ENCODE measurements around the gene FAM117A.
A peak's percentile ranks its signal among the peaks of the same experiment; 100 is the strongest.

FAM117A gene

DNA sequence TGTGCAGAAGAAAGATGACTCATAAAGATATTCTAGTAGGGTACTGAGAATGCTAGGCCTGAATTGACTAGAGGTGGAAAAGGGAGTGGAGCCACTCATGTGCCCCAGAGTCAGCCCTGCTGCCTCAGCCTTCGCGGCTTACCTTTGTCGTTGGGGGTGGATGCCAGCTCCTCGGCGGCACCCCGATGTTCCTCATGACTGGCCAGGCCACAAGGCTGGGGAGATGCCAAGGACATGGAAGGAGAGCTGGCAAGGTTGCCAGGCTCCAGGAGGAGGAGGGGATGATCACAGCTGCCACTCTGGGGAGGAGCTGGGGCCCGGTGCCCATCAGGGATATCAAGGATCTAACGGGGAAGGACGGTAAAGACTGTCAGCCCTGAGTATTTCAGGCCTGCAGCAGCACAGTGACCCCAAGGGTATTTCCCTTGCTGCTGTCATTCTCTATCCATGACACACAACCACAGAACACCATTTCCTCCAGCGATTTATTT lies 46.5 kb downstream of the FAM117A start:
- FAIRE-seq, result no peak
- TF ChIP-seq POLR2A (IDR thresholded peaks at IDR 0.05; ENCODE audit: low read depth, low read length), result no peak

DNA sequence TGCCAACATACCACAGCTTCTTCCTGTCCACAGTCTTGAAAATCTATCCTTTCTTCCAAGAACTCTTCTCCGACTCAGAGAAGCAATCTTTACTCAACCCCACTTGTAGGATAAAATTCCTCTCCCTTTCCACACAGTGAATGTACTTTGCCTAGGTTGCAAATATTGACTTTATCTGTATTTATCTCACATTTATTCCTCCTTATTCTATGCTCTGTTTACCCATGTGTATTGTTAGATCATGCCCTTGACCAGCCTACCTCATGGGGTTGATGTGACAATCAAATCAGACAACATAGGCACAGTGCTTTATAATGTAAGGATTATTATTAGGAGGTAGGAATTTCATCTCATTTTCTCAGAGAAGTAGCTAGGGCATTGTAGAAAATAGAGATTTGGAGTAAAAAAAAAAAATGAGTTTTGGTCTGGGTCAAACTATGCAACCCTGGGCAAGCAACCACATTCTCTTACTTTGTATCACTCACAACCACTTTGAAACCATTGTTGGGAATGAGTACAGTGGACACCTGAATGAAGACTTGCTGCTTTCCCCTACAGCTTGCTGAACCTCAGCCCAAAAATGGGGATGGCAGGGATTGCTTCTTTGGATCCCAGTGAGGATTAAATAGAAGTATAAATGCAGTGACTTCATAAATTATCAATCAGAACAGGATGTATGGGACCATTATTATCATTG lies 47.1 kb downstream of the FAM117A start:
- TF ChIP-seq POLR2A (IDR thresholded peaks at IDR 0.05; ENCODE audit: low read depth, low read length), result no peak
- DNase-seq (ENCODE audit: insufficient read length, low spot score), result no peak
- FAIRE-seq, result no peak

More for the DNA sequence above, 46.5 kb downstream of the FAM117A start:
- DNase-seq (ENCODE audit: insufficient read length, low spot score), result no peak

DNA sequence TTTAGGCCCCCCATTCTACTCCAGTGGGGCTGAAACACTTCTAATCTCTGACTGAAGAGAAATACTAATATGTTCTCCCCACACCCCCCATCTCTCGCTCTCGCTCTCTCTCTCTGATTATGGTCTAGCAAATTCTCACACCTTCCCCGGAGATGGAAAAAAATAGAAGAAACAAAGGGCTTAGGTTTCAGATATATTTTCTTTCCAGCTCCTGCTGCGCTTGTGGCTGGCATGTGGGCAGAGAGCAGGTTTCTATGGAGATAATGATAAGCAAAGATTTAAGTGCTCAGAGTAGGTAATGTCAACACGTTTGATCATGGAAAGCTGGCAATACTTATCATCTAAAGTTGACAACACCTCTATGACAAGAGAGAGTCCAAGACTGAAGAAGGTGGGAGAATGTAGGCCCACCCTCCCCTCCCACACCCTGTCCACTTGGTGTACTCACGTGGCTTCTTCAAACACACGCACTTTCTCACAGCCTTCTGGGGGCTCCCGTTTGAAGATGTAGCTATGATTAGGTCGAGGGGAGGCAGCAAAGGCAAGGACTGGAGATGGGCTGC lies 48.1 kb downstream of the FAM117A start:
- DNase-seq (ENCODE audit: insufficient read length, low spot score) (no peak), FAIRE-seq (no peak)
- TF ChIP-seq POLR2A (IDR thresholded peaks at IDR 0.05; ENCODE audit: low read depth, low read length), result no peak

DNA sequence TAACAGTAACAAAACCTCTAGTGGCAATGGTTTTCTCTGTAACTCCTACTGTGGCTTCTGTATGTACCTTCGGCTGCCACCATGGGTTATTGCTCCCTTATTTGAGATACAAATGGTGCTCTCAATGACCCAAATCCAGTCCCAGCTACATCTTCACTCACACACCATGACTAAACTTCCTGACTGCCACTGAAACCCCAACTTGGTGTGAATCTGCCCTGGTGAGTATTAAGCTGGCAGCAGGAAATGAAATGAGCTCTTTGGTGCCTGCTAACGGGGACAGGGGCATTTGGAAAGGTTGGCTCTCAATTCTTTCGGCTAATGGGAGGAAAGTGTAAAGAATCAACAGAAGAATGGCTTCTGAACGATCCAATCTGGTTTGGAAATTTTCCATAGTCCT lies 48.7 kb downstream of the FAM117A start:
- no peak for DNase-seq (ENCODE audit: insufficient read length, low spot score)
- TF ChIP-seq POLR2A (IDR thresholded peaks at IDR 0.05; ENCODE audit: low read depth, low read length), result no peak
- no peak for FAIRE-seq

DNA sequence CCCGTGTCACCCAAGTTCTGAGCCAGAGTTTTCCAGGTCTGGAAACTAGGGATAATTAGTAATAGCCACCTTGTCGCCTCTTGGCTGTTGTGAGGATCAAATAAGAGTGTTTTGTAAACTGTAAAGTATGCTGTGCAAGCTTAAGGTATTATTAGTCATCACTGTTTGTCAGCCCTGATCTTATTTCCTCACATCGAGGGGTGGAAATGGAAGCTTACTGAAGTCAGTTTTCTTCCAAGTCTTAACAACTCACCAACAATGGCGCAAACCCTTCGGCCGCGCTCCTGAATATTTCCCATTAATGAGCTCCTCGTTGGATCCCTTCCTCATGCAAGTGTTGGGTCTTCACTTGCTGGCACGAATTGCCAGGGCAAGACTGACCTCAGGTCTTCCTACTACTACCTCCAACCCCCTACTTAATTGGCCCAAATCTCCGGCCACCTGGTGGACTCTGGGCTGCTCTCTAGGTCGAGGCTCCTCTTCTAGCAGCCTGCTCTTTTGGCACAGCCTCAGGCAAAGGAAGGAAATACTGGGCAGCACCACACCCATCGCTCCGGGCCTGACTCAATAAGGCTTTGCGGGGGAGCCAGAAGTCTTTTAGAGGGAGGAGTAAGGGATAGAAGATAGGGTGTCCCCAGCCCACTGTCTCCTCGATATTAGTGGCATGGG lies 55.3 kb downstream of the FAM117A start:
- DNase-seq (ENCODE audit: insufficient read length, low spot score) (no peak), FAIRE-seq (no peak)
- no peak for TF ChIP-seq POLR2A (IDR thresholded peaks at IDR 0.05; ENCODE audit: low read depth, low read length)

DNA sequence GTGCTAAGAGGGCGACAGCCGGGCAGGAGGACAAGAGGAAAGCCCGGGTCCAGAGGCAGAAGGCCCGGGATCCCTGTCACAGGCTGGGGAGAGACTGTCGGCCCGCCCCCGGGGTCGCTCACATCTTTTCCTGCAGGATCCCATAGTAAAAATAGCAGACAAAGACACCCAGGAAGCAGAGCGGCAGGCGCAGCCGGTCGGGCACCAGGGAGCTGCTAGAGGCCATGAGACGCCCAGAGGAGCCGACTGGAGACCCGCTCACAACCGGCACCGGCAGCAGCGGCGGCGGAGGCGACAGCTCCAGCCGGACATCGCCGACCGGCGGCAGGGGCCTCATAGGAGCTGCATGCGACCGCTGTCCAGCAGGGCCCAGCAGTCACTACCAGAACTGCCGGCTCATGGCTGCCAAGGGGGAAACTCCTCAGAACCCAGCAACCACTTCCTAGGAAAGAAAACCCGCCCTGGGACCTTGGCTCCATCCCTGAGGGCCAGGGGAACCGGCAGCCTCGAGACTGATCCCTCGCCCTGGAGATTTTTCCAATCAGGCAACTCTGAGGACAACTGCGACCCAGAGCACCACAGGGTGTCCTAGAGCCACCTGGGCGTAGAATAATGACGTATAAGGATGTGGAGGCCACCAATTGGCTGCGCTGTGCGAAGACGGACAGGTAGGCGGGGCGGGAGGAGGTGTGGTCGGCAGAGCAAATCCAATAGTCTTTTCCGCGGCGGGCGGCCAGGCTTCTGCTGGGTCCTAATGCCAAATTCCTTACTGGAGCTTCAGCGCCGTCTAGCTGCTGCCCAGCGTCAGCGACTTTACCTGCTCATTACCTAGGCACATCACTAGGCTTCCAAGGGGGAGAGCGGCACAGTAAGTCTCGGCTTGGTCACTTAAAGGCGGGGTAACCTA lies 56.1 kb downstream of the FAM117A start, which contains the start of gene SLC35B1:
TSS of gene SLC35B1 (minus strand) at position 357 of the 907 bp plus-strand sequence. CDS start at position 226, 131 bp downstream.
- FAIRE-seq, result peak; percentile 89
- DNase-seq (ENCODE audit: insufficient read length, low spot score), result peak; percentile 100
- TF ChIP-seq POLR2A (IDR thresholded peaks at IDR 0.05; ENCODE audit: low read depth, low read length), result peak; percentile 71

DNA sequence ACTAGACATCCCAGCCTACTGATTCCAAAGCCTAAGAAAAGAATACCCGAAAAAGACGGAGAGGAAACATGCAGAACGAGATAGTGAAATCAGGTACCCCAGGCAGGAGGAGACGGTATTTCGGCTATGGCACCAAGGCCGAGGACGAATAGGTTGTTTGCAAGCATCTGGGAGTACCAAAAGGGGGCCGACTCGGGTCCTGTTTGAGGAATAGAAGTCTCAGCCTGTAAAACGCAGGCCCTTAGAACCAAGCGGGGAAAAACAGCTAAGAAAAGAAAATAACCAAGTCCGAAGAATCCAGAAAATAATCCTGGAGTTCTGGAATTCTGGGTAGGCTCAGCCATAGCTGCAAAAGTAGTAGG lies 56.7 kb downstream of the FAM117A start:
- no peak for TF ChIP-seq POLR2A (IDR thresholded peaks at IDR 0.05; ENCODE audit: low read depth, low read length)
- no peak for DNase-seq (ENCODE audit: insufficient read length, low spot score)
- FAIRE-seq, result no peak

DNA sequence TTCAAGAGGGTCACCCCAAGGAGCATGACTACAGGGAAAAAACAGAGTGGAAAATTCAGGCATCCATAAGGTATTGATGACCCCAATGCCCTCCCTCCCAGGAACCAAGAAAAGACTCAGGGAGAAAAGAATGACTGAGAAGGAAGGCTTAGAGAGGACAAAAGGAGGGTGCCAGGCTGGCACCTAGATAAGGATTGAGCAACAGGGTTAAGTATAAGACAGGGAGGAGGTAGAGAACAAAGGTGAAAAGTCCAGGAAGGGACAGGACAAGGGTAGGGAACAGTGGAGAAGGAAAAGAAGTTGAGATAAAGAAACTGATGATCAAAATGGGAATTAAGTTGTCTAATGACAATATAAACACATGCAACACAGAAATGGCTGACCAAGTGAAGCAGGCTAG lies 58.7 kb downstream of the FAM117A start:
- DNase-seq (ENCODE audit: insufficient read length, low spot score) (no peak), FAIRE-seq (no peak)
- TF ChIP-seq POLR2A (IDR thresholded peaks at IDR 0.05; ENCODE audit: low read depth, low read length), result no peak

DNA sequence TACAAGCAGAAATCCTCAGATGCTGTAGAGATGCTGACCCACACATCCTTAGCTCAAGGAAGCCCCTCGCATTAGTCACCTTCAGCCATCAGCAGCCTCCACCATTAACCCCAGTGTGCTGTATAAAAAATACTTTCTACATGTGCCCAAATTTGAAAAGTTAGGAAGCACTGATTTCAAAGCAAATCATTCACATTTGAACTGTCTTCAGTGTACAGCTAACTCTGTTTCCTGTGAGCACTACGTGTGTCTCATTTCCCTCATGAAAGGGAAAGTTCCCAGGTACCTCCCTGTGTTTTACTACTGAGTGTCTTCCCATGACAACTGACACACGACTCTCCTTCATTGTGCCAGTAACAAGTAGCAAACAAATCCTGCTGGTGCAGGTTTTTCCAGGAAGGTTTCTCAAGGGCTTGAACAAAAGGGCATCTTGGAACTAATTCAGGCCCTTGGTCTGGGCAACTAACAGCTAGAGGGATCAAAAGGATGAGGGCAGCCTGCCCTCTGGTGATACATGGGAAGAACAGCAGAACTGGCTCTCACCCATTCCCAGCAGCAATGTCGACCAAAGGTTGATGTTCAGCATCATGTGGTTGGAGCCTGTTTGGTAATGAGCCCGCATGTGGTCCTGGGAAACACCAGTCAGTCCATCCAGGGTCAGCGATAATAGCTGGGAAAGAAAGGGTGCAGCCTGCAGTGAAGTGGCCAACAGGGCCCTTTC lies 60.2 kb downstream of the FAM117A start:
- FAIRE-seq (no peak), DNase-seq (ENCODE audit: insufficient read length, low spot score) (peak; percentile 45)
- no peak for TF ChIP-seq POLR2A (IDR thresholded peaks at IDR 0.05; ENCODE audit: low read depth, low read length)

DNA sequence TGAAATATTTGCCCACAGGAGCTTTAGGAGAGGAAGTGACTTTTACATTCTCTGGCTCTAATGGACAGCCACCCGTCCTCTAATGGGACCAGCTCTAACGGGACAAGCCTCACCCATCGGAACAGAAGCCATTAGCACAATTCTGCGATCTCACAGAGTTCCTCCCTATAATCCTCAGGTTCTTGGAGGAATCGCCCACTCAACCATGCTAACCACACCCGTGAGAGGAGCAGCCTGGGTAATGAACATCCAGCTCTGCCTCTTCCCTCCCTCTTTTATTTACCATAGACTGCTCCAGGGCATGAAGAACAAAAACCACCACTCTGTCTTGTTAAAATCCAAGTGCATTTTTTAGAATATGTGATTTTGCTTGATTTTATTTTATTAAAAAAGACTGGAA lies 63.0 kb downstream of the FAM117A start:
- DNase-seq (ENCODE audit: insufficient read length, low spot score) (no peak), FAIRE-seq (no peak)
- no peak for TF ChIP-seq POLR2A (IDR thresholded peaks at IDR 0.05; ENCODE audit: low read depth, low read length)

DNA sequence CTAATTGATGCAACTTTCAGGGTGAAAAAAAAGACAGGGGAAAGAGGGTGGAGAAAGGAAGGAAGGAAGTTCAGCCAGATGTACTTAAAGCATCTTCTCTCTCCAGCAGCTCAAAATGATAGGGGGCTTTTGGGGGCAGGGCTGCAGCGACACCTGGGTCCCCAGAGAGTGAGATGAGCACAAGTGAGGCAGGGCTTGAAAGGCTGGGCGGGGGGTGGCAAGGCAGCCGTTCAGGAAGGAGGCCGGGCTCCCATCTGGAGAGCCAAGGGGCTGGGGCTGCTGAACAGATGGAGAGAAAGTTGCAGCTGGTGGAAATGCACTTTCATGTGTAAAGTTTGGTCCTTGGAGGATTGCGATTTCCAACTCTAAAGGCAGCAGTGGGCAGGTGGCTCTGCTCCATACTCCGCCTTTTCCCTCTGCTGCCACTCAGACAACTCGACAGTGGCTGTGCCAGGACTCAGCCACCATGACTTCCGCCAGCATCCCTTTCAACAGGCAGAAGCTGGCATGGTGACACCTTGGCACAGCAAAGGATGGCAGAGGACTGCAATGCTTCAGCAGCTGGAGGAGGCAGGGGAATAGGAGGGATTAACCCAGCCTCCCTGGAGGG lies 63.9 kb downstream of the FAM117A start:
- FAIRE-seq (no peak), DNase-seq (ENCODE audit: insufficient read length, low spot score) (no peak)
- no peak for TF ChIP-seq POLR2A (IDR thresholded peaks at IDR 0.05; ENCODE audit: low read depth, low read length)

DNA sequence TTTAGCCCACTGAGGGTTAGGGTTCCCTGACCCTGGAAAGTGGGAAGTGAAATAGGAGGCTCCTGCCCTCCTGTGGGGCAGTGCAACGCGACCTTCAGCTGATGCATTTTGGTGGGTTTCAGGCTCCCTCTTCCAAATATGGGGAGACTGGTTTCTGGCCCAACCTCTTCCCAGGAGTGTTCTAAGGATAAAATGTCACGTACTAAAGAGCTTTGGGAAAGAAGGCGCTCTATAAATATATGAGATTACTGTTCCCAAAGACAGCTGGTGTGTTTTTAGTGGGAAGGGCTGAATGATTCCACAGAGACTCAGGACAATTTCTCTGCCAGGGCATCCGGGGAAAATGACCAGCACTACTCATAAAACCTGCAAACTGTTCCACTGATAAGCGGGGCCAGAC lies 65.9 kb downstream of the FAM117A start:
- DNase-seq (ENCODE audit: insufficient read length, low spot score), result no peak
- no peak for TF ChIP-seq POLR2A (IDR thresholded peaks at IDR 0.05; ENCODE audit: low read depth, low read length)
- no peak for FAIRE-seq

Measured in H54 (cell line).